Immature natural killer cell (primary cell): ENCODE data around the gene FAM98B. TPM values are rescaled to one million over a fixed set of nuclear protein-coding genes. Genes with fewer than 3 reads are reported as not detected.
"Not testable (repeated sequence)": the region's sequence is repeated elsewhere in the genome, so short reads cannot be mapped to it uniquely, and the experiment has no call there.

ENCODE experiments used
- DNase-seq, 3 donors: peaks; one replicate each; pipeline ENCODE4 v3.0.0; 2022; ENCODE audit warnings: mixed read lengths in 1 of 3
- H3K27ac Mint-ChIP-seq, 6 donors: one replicate each; pipeline ENCODE4 v1.8.0; 2020; ENCODE audit warnings: mixed read lengths in 6 of 6, mild to moderate bottlenecking in 5 of 6, inconsistent platforms in 4 of 6, moderate library complexity in 3 of 6
- H3K27me3 Mint-ChIP-seq, 3 donors: one replicate each; pipeline ENCODE4 v1.8.0; 2020 to 2021; ENCODE audit warnings: low read depth in 3 of 3, mild to moderate bottlenecking in 3 of 3, mixed read lengths in 3 of 3, moderate library complexity in 3 of 3, inconsistent platforms in 1 of 3
- H3K36me3 Mint-ChIP-seq, 3 donors: one replicate each; pipeline ENCODE4 v1.8.0; 2020; ENCODE audit warnings: mixed read lengths in 3 of 3, inconsistent platforms in 2 of 3, mild to moderate bottlenecking in 2 of 3
- H3K4me1 Mint-ChIP-seq, 2 donors: one replicate each; pipeline ENCODE4 v1.8.0; 2020; ENCODE audit warnings: inconsistent platforms in 2 of 2, mild to moderate bottlenecking in 2 of 2, mixed read lengths in 2 of 2, moderate library complexity in 1 of 2
- H3K4me3 Mint-ChIP-seq, 5 donors: one replicate each; pipeline ENCODE4 v1.8.0; 2020; ENCODE audit warnings: mild to moderate bottlenecking in 5 of 5, mixed read lengths in 5 of 5, inconsistent platforms in 3 of 5, moderate library complexity in 3 of 5
- H3K9me3 Mint-ChIP-seq, 6 donors: one replicate each; pipeline ENCODE4 v1.8.0; 2020; ENCODE audit warnings: mild to moderate bottlenecking in 6 of 6, mixed read lengths in 6 of 6, inconsistent platforms in 4 of 6, moderate library complexity in 3 of 6
- polyA plus RNA-seq, 3 donors: library from polyadenylated mRNA; unstranded; fragments of 300-500 nt; fragmentation: Illumina TruSeq; gene quantifications; one replicate each; pipeline ENCODE4 v1.2.3, GENCODE V29; 2021

Gene FAM98B
- polyA plus RNA-seq: 1 to 10 TPM; 1.6 to 7.0 (median 4.0) TPM

GRCh38 chr15:38453971-38454695 is at the start of gene FAM98B:
Gene FAM98B, plus strand, starts transcription at chr15:38454127. Its CDS starts 35 bp downstream, at chr15:38454162.
- Mint-ChIP-seq H3K4me3 (peak within 1 kb of the TSS; percentile 97 to 98 (median 97)), H3K36me3 (no peaks in the 10 kb centered on the region), H3K27me3 (peaks cover 7 to 19% (median 10%) of the 10 kb centered on the region in 3 donors), H3K27ac (peak within 1 kb of the TSS; percentile 86 to 98 (median 97)), H3K9me3 (no peaks in the 10 kb centered on the region), H3K4me1 (peaks cover 27 to 44% of the 10 kb centered on the region in 2 donors)
- DNase-seq: peak; percentile 85 to 87 (median 86)

- Mint-ChIP-seq H3K4me3 (no peak overlapping the region), H3K27me3 (peaks cover 0 to 6% (median 3%) of the 10 kb centered on the region in 3 donors), H3K9me3 (no peaks in the 10 kb centered on the region), H3K27ac (no peak overlapping the region), H3K4me1 (no peaks in the 10 kb centered on the region), H3K36me3 (no peaks in the 10 kb centered on the region)
- DNase-seq: no peak
Observed at GRCh38 chr15:38406436-38406835, 47.5 kb upstream of the FAM98B start.

- Mint-ChIP-seq H3K27ac (no peak overlapping the region), H3K4me1 (no peaks in the 10 kb centered on the region)
Observed at GRCh38 chr15:38408576-38408975, 45.4 kb upstream of the FAM98B start.

GRCh38 chr15:38411902-38412301 is 42.0 kb upstream of the FAM98B start:
- no peak for DNase-seq
- H3K36me3 Mint-ChIP-seq: no peaks in the 10 kb centered on the region
- no peak overlapping the region for H3K27ac Mint-ChIP-seq
- H3K9me3 Mint-ChIP-seq: no peaks in the 10 kb centered on the region
- no peak overlapping the region for H3K4me3 Mint-ChIP-seq
- H3K27me3 Mint-ChIP-seq: peaks cover 0 to 7% (median 2%) of the 10 kb centered on the region in 3 donors
- no peaks in the 10 kb centered on the region for H3K4me1 Mint-ChIP-seq

More at GRCh38 chr15:38408576-38408975, 45.4 kb upstream of the FAM98B start:
- H3K27me3 Mint-ChIP-seq: peaks cover 0 to 2% (median 1%) of the 10 kb centered on the region in 3 donors
- H3K4me3 Mint-ChIP-seq: no peak overlapping the region
- no peaks in the 10 kb centered on the region for H3K9me3 Mint-ChIP-seq
- no peaks in the 10 kb centered on the region for H3K36me3 Mint-ChIP-seq
- no peak for DNase-seq

GRCh38 chr15:38412466-38412865 is 41.5 kb upstream of the FAM98B start:
- no peaks in the 10 kb centered on the region for H3K4me1 Mint-ChIP-seq
- H3K27me3 Mint-ChIP-seq: peaks cover 0 to 7% (median 5%) of the 10 kb centered on the region in 3 donors
- DNase-seq: no peak
- H3K9me3 Mint-ChIP-seq: no peaks in the 10 kb centered on the region
- no peak overlapping the region for H3K4me3 Mint-ChIP-seq
- no peaks in the 10 kb centered on the region for H3K36me3 Mint-ChIP-seq
- no peak overlapping the region for H3K27ac Mint-ChIP-seq

- H3K9me3 Mint-ChIP-seq: no peaks in the 10 kb centered on the region
- no peak for DNase-seq
- H3K4me1 Mint-ChIP-seq: no peaks in the 10 kb centered on the region
- no peak overlapping the region for H3K4me3 Mint-ChIP-seq
- H3K36me3 Mint-ChIP-seq: no peaks in the 10 kb centered on the region
- peaks cover 0 to 14% (median 5%) of the 10 kb centered on the region in 3 donors for H3K27me3 Mint-ChIP-seq
- H3K27ac Mint-ChIP-seq: no peak overlapping the region
Observed at GRCh38 chr15:38414357-38414756, 39.6 kb upstream of the FAM98B start.

- no peak for DNase-seq
- peaks cover 0 to 13% of the 10 kb centered on the region in 2 donors for H3K4me1 Mint-ChIP-seq
- H3K27me3 Mint-ChIP-seq: peaks cover 0 to 13% (median 5%) of the 10 kb centered on the region in 3 donors
- no peaks in the 10 kb centered on the region for H3K9me3 Mint-ChIP-seq
- H3K36me3 Mint-ChIP-seq: no peaks in the 10 kb centered on the region
- no peak overlapping the region for H3K4me3 Mint-ChIP-seq
- H3K27ac Mint-ChIP-seq: no peak overlapping the region
Observed at GRCh38 chr15:38421069-38421690, 32.7 kb upstream of the FAM98B start.

- no peaks in the 10 kb centered on the region for H3K36me3 Mint-ChIP-seq
- peak in 1 of 3 donors; percentile 18 for DNase-seq
- peak overlapping the region in 2 of 5 donors; percentile 12 to 31 for H3K4me3 Mint-ChIP-seq
- peaks cover 0 to 13% of the 10 kb centered on the region in 2 donors for H3K4me1 Mint-ChIP-seq
- peak overlapping the region in 1 of 6 donors; percentile 47 for H3K27ac Mint-ChIP-seq
- H3K27me3 Mint-ChIP-seq: peaks cover 0 to 7% (median 2%) of the 10 kb centered on the region in 3 donors
- H3K9me3 Mint-ChIP-seq: no peaks in the 10 kb centered on the region
Observed at GRCh38 chr15:38424101-38424552, 29.8 kb upstream of the FAM98B start.

GRCh38 chr15:38425269-38425668 is 28.7 kb upstream of the FAM98B start:
- H3K4me1 Mint-ChIP-seq: peaks cover 0 to 13% of the 10 kb centered on the region in 2 donors
- DNase-seq: no peak
- H3K36me3 Mint-ChIP-seq: no peaks in the 10 kb centered on the region
- no peak overlapping the region for H3K4me3 Mint-ChIP-seq
- H3K9me3 Mint-ChIP-seq: no peaks in the 10 kb centered on the region
- H3K27ac Mint-ChIP-seq: no peak overlapping the region
- H3K27me3 Mint-ChIP-seq: peaks cover 0 to 9% (median 2%) of the 10 kb centered on the region in 3 donors

- DNase-seq: no peak
- Mint-ChIP-seq H3K4me1 (peaks cover 0 to 13% of the 10 kb centered on the region in 2 donors), H3K4me3 (no peak overlapping the region), H3K27ac (peak overlapping the region in 1 of 6 donors; percentile 42), H3K27me3 (peaks cover 0 to 8% (median 2%) of the 10 kb centered on the region in 3 donors), H3K36me3 (no peaks in the 10 kb centered on the region), H3K9me3 (no peaks in the 10 kb centered on the region)
Observed at GRCh38 chr15:38427380-38427779, 26.5 kb upstream of the FAM98B start.

GRCh38 chr15:38430106-38430760 is 23.7 kb upstream of the FAM98B start:
- Mint-ChIP-seq H3K4me1 (no peaks in the 10 kb centered on the region), H3K27ac (no peak overlapping the region), H3K27me3 (peaks cover 3 to 6% (median 5%) of the 10 kb centered on the region in 3 donors), H3K36me3 (no peaks in the 10 kb centered on the region), H3K9me3 (no peaks in the 10 kb centered on the region), H3K4me3 (no peak overlapping the region)
- no peak for DNase-seq

- Mint-ChIP-seq H3K4me3 (no peak overlapping the region), H3K27me3 (peaks cover 10 to 28% (median 11%) of the 10 kb centered on the region in 3 donors), H3K27ac (no peak overlapping the region), H3K4me1 (peaks cover 2 to 13% of the 10 kb centered on the region in 2 donors), H3K36me3 (no peaks in the 10 kb centered on the region), H3K9me3 (no peaks in the 10 kb centered on the region)
- no peak for DNase-seq
Observed at GRCh38 chr15:38436993-38437392, 16.9 kb upstream of the FAM98B start.

GRCh38 chr15:38437603-38438002 is 16.3 kb upstream of the FAM98B start:
- not testable (repeated sequence) for H3K9me3 Mint-ChIP-seq, H3K27ac Mint-ChIP-seq, DNase-seq, H3K4me3 Mint-ChIP-seq, H3K36me3 Mint-ChIP-seq
- Mint-ChIP-seq H3K27me3 (peaks cover 10 to 28% (median 11%) of the 10 kb centered on the region in 3 donors), H3K4me1 (peaks cover 2 to 13% of the 10 kb centered on the region in 2 donors)
